ENCODE data around the gene PLCL1. TPM values are rescaled to one million over a fixed set of nuclear protein-coding genes. Genes with fewer than 3 reads are reported as not detected.

PLCL1 gene
- total RNA-seq, 1 donor from 2014 or later: 13.6 TPM

GRCh38 chr2:198136142-198136541 is 331.7 kb downstream of the PLCL1 start:
- Mint-ChIP-seq H3K9me3 (ENCODE audit: unreplicated experiment) (no peaks in the 10 kb centered on the region), H3K27ac (ENCODE audit: unreplicated experiment) (no peak overlapping the region), H3K36me3 (ENCODE audit: low read depth, unreplicated experiment) (peaks cover 3% of the 10 kb centered on the region), H3K27me3 (ENCODE audit: unreplicated experiment) (no peaks in the 10 kb centered on the region), H3K4me3 (ENCODE audit: unreplicated experiment) (no peak overlapping the region), H3K4me1 (ENCODE audit: unreplicated experiment) (peaks cover 9% of the 10 kb centered on the region)
- TF ChIP-seq, protein P1, sequence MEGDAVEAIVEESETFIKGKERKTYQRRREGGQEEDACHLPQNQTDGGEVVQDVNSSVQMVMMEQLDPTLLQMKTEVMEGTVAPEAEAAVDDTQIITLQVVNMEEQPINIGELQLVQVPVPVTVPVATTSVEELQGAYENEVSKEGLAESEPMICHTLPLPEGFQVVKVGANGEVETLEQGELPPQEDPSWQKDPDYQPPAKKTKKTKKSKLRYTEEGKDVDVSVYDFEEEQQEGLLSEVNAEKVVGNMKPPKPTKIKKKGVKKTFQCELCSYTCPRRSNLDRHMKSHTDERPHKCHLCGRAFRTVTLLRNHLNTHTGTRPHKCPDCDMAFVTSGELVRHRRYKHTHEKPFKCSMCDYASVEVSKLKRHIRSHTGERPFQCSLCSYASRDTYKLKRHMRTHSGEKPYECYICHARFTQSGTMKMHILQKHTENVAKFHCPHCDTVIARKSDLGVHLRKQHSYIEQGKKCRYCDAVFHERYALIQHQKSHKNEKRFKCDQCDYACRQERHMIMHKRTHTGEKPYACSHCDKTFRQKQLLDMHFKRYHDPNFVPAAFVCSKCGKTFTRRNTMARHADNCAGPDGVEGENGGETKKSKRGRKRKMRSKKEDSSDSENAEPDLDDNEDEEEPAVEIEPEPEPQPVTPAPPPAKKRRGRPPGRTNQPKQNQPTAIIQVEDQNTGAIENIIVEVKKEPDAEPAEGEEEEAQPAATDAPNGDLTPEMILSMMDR (IDR thresholded peaks at IDR 0.05; ENCODE audit: unreplicated experiment): no peak
- DNase-seq (ENCODE audit: low spot score): no peak

DNA sequence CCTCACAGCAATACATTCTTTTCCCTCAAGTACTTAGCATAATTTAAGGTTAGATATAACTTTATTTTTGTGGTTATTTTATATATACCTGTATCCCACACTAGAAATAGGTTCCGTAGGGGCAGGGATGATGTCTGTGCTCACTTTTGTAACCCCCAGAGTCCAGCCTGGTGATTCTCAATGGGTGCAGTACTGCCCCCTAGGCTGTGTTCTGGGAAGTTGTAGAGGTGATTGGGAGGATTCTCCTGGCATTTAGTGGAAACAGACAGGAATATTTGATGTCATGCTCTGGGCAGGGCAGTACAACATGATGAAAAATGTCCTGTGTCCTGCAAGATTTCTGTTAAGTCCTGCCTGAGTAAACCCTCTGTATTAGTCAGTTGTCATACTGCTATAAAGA is 333.3 kb downstream of the PLCL1 start:
- TF ChIP-seq, protein P1 (IDR thresholded peaks at IDR 0.05; ENCODE audit: unreplicated experiment): no peak
- DNase-seq (ENCODE audit: low spot score): no peak
- peaks cover 2% of the 10 kb centered on the region for H3K4me1 Mint-ChIP-seq (ENCODE audit: unreplicated experiment)
- no peak overlapping the region for H3K4me3 Mint-ChIP-seq (ENCODE audit: unreplicated experiment)
- H3K9me3 Mint-ChIP-seq (ENCODE audit: unreplicated experiment): no peaks in the 10 kb centered on the region
- H3K36me3 Mint-ChIP-seq (ENCODE audit: low read depth, unreplicated experiment): no peaks in the 10 kb centered on the region
- no peaks in the 10 kb centered on the region for H3K27me3 Mint-ChIP-seq (ENCODE audit: unreplicated experiment)
- H3K27ac Mint-ChIP-seq (ENCODE audit: unreplicated experiment): no peak overlapping the region

- no peak overlapping the region for H3K27ac Mint-ChIP-seq (ENCODE audit: unreplicated experiment)
- TF ChIP-seq, protein P1 (IDR thresholded peaks at IDR 0.05; ENCODE audit: unreplicated experiment): no peak
- H3K36me3 Mint-ChIP-seq (ENCODE audit: low read depth, unreplicated experiment): no peaks in the 10 kb centered on the region
- DNase-seq (ENCODE audit: low spot score): no peak
- no peaks in the 10 kb centered on the region for H3K27me3 Mint-ChIP-seq (ENCODE audit: unreplicated experiment)
- H3K4me3 Mint-ChIP-seq (ENCODE audit: unreplicated experiment): no peak overlapping the region
- H3K4me1 Mint-ChIP-seq (ENCODE audit: unreplicated experiment): peaks cover 3% of the 10 kb centered on the region
- no peaks in the 10 kb centered on the region for H3K9me3 Mint-ChIP-seq (ENCODE audit: unreplicated experiment)
These were observed 337.3 kb downstream of the PLCL1 start for GRCh38 chr2:198141726-198142125.

DNA sequence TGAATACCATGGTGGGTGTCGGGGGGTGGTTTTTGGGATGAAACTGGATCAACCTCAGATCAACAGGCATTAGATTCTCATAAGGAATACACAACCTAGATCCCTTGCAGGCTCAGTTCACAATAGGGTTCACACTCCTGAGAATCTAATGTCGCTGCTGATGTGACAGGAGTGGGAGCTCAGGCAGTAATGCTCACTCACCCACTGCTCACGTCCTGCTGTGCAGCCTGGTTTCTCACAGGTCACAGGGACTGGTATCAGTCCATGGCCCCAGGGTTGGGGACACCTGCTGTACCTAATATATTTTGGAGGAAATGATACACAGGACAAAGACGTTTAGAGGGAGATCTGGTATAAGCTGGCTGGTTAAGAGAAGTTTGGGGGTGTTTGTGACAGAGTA is 338.8 kb downstream of the PLCL1 start:
- TF ChIP-seq, protein P1 (IDR thresholded peaks at IDR 0.05; ENCODE audit: unreplicated experiment): no peak
- no peak overlapping the region for H3K4me3 Mint-ChIP-seq (ENCODE audit: unreplicated experiment)
- no peak overlapping the region for H3K27ac Mint-ChIP-seq (ENCODE audit: unreplicated experiment)
- DNase-seq (ENCODE audit: low spot score): no peak
- no peaks in the 10 kb centered on the region for H3K9me3 Mint-ChIP-seq (ENCODE audit: unreplicated experiment)
- no peaks in the 10 kb centered on the region for H3K27me3 Mint-ChIP-seq (ENCODE audit: unreplicated experiment)
- peaks cover 3% of the 10 kb centered on the region for H3K4me1 Mint-ChIP-seq (ENCODE audit: unreplicated experiment)
- H3K36me3 Mint-ChIP-seq (ENCODE audit: low read depth, unreplicated experiment): no peaks in the 10 kb centered on the region

DNA sequence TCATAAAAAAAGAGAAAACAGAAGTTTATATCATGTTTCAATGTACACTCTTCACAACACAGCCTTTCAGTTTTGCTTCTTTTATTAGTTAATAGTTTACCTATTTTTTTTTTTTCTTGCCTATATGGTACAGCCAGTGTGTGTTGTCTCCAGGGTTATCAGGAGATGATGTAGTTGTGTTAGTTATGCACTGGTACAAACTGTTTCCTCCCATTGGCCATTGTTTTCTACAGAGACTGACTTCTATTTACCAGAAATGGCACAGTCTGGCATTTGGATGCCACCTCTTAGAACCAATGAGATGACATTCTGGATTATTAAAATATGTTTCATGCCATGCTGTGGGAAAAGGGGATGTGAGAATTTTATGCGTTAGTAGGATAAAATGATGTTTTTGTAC is 339.4 kb downstream of the PLCL1 start:
- H3K4me1 Mint-ChIP-seq (ENCODE audit: unreplicated experiment): peaks cover 3% of the 10 kb centered on the region
- no peaks in the 10 kb centered on the region for H3K36me3 Mint-ChIP-seq (ENCODE audit: low read depth, unreplicated experiment)
- H3K4me3 Mint-ChIP-seq (ENCODE audit: unreplicated experiment): no peak overlapping the region
- H3K27me3 Mint-ChIP-seq (ENCODE audit: unreplicated experiment): peaks cover 1% of the 10 kb centered on the region
- no peak for DNase-seq (ENCODE audit: low spot score)
- no peak overlapping the region for H3K27ac Mint-ChIP-seq (ENCODE audit: unreplicated experiment)
- H3K9me3 Mint-ChIP-seq (ENCODE audit: unreplicated experiment): no peaks in the 10 kb centered on the region
- TF ChIP-seq, protein P1 (IDR thresholded peaks at IDR 0.05; ENCODE audit: unreplicated experiment): no peak
